Gastroesophageal sphincter (tissue), 4 donors: Measurements from ENCODE around the gene NET1. TPM values are rescaled to one million over a fixed set of nuclear protein-coding genes. Genes with fewer than 3 reads are reported as not detected.

Source experiments
- ATAC-seq: fragments of 150-250 bp; one replicate; pipeline ENCODE4 v1.9.1; 2016; ENCODE audit warnings: mild to moderate bottlenecking, moderate library complexity
- H3K27ac ChIP-seq, 4 donors: fragments of 200-600 bp; sonication (generic) in 3 of 4; 1 replicate in 3 of 4; 2 replicates in 1 of 4; pipeline ENCODE4 v1.5.1; 2016 to 2019
- H3K27me3 ChIP-seq: fragments of 200-600 bp; sonication (generic); one replicate; pipeline ENCODE4 v1.5.1; 2019
- H3K36me3 ChIP-seq, 2 donors: fragments of 200-600 bp; sonication (generic); one replicate each; pipeline ENCODE4 v1.5.1; 2019; ENCODE audit warnings: control low read depth in 1 of 2
- H3K4me1 ChIP-seq, 3 donors: fragments of 200-600 bp; sonication (generic); 1 replicate in 2 of 3; 2 replicates in 1 of 3; pipeline ENCODE4 v1.5.1; 2016 to 2019; ENCODE audit warnings: control low read depth in 2 of 3
- H3K4me3 ChIP-seq, 2 donors: fragments of 200-600 bp; sonication (generic); one replicate each; pipeline ENCODE4 v1.5.1; 2019; ENCODE audit warnings: mild to moderate bottlenecking in 1 of 2, moderate library complexity in 1 of 2
- H3K9me3 ChIP-seq, 3 donors: fragments of 200-600 bp; sonication (generic); one replicate each; pipeline ENCODE4 v1.5.1; 2017 to 2019; ENCODE audit warnings: control low read depth in 2 of 3
- EP300 ChIP-seq: sonication (generic); formaldehyde crosslinking; IDR thresholded peaks from one replicate; pipeline ENCODE4 v1.6.1; 2017; ENCODE audit warnings: antibody characterized with exemption, mild to moderate bottlenecking
- POLR2A ChIP-seq, 2 donors: fragments of 450-650 bp; IDR thresholded peaks; one replicate each; pipeline ENCODE4 v1.6.1; 2017; ENCODE audit warnings: antibody characterized with exemption in 2 of 2, mild to moderate bottlenecking in 2 of 2, moderate library complexity in 1 of 2
- POLR2AphosphoS5 ChIP-seq: sonication (generic); formaldehyde crosslinking; IDR thresholded peaks from one replicate; pipeline ENCODE4 v1.6.1; 2017; ENCODE audit warnings: antibody characterized with exemption
- WGBS, 2 donors: methylation state at CpG; one replicate each; pipeline ENCODE4 v1.1.5; 2018; ENCODE audit warnings: low coverage in 1 of 2; 5-methylcytosine and 5-hydroxymethylcytosine counted together
- total RNA-seq, 4 donors: library from RNA; depleted of rRNA; stranded (reverse); fragments of >200 nt; gene quantifications; one replicate each; pipeline ENCODE4 v1.1.0, GENCODE V29; 2016
- TF ChIP-seq, protein P1 (sequence below), 4 experiments: fragments of 200-600 bp in 2 of 4; fragments of 450-650 bp in 2 of 4; sonication (generic) in 1 of 4; IDR thresholded peaks; one replicate each; pipeline ENCODE4 v1.5.1; 2017 to 2019; ENCODE audit warnings: antibody characterized with exemption in 4 of 4, mild to moderate bottlenecking in 2 of 4, moderate library complexity in 2 of 4

Gene NET1
- total RNA-seq, 4 donors from 2014 or later, result 288 to 401 (median 343) TPM

DNA sequence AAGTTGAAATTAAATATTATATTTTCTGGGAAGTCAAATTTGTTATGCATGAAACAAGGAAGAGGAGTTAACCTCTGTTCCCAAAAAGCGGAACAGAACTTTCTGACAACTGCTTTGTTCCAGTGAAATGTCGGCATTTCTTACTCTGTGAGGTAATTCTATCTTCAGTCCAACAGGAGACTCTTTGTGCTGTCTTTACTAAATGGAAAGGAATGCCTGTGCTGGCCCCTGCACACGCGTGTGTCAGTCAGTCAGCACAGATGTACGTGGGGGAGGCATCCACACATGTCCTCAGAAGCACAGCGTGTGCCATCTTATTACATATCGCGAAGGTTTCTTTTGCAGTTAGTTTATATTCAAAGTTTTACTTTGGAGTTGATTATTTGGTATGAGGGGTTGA is 37.5 kb downstream of the NET1 start:
- TF ChIP-seq POLR2A (IDR thresholded peaks at IDR 0.05) (peak in 1 of 2 donors; percentile 12), EP300 (no peak), POLR2AphosphoS5 (peak; percentile 83)
- TF ChIP-seq, protein P1, sequence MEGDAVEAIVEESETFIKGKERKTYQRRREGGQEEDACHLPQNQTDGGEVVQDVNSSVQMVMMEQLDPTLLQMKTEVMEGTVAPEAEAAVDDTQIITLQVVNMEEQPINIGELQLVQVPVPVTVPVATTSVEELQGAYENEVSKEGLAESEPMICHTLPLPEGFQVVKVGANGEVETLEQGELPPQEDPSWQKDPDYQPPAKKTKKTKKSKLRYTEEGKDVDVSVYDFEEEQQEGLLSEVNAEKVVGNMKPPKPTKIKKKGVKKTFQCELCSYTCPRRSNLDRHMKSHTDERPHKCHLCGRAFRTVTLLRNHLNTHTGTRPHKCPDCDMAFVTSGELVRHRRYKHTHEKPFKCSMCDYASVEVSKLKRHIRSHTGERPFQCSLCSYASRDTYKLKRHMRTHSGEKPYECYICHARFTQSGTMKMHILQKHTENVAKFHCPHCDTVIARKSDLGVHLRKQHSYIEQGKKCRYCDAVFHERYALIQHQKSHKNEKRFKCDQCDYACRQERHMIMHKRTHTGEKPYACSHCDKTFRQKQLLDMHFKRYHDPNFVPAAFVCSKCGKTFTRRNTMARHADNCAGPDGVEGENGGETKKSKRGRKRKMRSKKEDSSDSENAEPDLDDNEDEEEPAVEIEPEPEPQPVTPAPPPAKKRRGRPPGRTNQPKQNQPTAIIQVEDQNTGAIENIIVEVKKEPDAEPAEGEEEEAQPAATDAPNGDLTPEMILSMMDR (IDR thresholded peaks at IDR 0.05), result peak in 2 of 4 experiments; percentile 52 to 54
- 15 to 17% methylated on average over 2 to 8 of the region's 8 CpGs for WGBS, 2 donors
- H3K27me3 ChIP-seq, result no peaks in the 10 kb centered on the region
- ATAC-seq, result peak; percentile 72
- peak overlapping the region; percentile 62 to 98 for H3K4me3 ChIP-seq
- peaks cover 24 to 33% of the 10 kb centered on the region in 2 donors for H3K36me3 ChIP-seq
- H3K9me3 ChIP-seq, result no peaks in the 10 kb centered on the region
- H3K4me1 ChIP-seq, result peaks cover 0 to 45% (median 9%) of the 10 kb centered on the region in 3 donors
- H3K27ac ChIP-seq, result peak overlapping the region; percentile 72 to 92 (median 81)

DNA sequence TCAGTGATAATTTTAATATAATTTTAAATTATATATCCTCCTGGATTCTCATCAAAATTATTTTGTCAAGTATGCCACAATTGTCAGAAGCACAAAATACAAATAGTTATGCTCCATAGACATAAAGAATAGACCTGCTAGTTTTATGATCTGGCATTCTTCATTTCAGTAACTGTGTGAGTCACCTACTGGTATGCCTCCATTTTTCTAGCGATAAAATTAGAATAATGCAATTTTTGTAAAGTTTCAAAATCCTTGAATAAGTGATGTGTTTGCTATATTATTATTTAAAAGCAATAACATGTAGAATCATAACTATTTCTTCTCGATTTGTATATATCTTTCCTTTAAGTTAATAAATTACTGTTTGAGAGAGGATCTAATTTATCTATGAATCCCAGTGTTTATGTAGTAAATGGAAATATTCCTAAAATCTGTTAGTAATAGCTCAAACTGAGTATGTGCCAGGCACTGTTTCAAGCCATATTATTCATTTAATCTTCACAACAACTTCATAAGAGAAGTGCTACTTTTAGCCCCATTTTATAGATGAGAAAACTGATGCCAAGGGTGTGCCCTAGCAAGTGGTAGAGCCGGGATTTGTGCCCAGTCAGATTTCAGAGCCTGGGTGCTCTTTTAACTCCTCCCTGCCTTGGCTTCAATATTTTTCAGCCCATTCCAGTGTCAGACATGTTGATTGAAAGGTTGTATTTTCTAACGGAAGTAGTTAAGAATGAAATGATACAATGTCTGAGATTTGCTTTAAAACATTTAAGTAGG is 38.4 kb downstream of the NET1 start:
- ATAC-seq, result no peak
- Histone ChIP-seq H3K4me3 (peak overlapping the region; percentile 62 to 98), H3K27ac (peak overlapping the region; percentile 39 to 92 (median 81)), H3K9me3 (no peaks in the 10 kb centered on the region), H3K36me3 (peaks cover 27 to 42% of the 10 kb centered on the region in 2 donors), H3K4me1 (peaks cover 0 to 35% (median 6%) of the 10 kb centered on the region in 3 donors), H3K27me3 (no peaks in the 10 kb centered on the region)
- TF ChIP-seq, protein P1 (IDR thresholded peaks at IDR 0.05), result no peak
- 41 to 56% methylated on average over 4 of the region's 4 CpGs for WGBS, 2 donors

DNA sequence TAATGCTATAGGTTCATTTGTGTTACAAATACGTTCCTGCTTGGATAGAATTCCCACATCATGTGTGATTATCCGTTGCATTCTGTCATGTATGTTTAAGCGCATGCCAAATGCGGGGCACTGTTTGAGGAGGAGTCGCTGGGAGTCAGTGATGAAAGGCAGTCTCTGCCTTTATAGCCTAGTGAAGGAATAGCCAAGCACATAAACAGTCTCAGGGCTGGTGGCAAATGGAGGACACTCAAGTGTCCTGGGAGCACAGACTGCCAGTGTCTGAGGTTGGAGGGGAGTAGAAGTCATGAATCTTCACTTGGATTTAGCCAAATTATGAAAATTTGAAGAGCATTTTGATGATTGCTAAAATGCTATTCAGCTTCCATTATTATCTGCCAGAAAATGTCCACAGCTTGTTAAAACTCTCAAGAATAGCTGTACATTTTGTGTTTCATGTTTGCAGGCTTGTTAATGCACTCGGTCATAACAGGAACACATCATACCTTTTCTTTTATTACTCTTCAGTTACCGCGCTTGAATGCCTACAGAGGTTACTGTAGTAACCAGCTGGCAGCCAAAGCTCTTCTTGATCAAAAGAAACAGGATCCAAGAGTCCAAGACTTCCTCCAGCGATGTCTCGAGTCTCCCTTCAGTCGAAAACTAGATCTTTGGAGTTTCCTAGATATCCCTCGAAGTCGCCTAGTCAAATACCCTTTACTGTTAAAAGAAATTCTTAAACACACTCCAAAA is 41.6 kb downstream of the NET1 start:
- no peaks in the 10 kb centered on the region for H3K27me3 ChIP-seq
- peak overlapping the region in 1 of 4 donors; percentile 80 for H3K27ac ChIP-seq
- H3K4me3 ChIP-seq, result no peak overlapping the region
- peaks cover 0 to 30% (median 3%) of the 10 kb centered on the region in 3 donors for H3K4me1 ChIP-seq
- 72 to 85% methylated on average over 13 of the region's 13 CpGs for WGBS, 2 donors
- TF ChIP-seq POLR2A (IDR thresholded peaks at IDR 0.05) (no peak), POLR2AphosphoS5 (no peak)
- TF ChIP-seq, protein P1 (IDR thresholded peaks at IDR 0.05), result no peak
- no peak for ATAC-seq
- no peaks in the 10 kb centered on the region for H3K9me3 ChIP-seq
- H3K36me3 ChIP-seq, result peaks cover 32 to 74% of the 10 kb centered on the region in 2 donors

DNA sequence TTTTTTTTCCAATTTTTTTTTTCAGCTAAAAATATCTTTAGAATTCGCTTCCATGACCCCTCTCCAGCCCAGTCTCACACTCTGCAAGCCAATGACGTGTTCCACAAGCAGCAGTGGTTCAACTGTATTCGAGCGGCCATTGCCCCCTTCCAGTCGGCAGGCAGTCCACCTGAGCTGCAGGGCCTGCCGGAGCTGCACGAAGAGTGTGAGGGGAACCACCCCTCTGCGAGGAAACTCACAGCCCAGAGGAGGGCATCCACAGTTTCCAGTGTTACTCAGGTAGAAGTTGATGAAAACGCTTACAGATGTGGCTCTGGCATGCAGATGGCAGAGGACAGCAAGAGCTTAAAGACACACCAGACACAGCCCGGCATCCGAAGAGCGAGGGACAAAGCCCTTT is 44.2 kb downstream of the NET1 start:
- no peak for TF ChIP-seq EP300
- TF ChIP-seq, protein P1 (IDR thresholded peaks at IDR 0.05), result no peak
- TF ChIP-seq POLR2A (IDR thresholded peaks at IDR 0.05), result no peak
- TF ChIP-seq POLR2AphosphoS5, result no peak
- no peak overlapping the region for H3K4me3 ChIP-seq
- peaks cover 32 to 86% of the 10 kb centered on the region in 2 donors for H3K36me3 ChIP-seq
- no peak overlapping the region for H3K27ac ChIP-seq
- ATAC-seq, result no peak
- no peaks in the 10 kb centered on the region for H3K27me3 ChIP-seq
- 74 to 81% methylated on average over 3 to 5 of the region's 12 CpGs for WGBS, 2 donors
- H3K4me1 ChIP-seq, result peaks cover 0 to 23% (median 0%) of the 10 kb centered on the region in 3 donors
- H3K9me3 ChIP-seq, result no peaks in the 10 kb centered on the region
